CD14-positive monocyte (primary cell): ENCODE measurements around the gene AQP12B. TPM values are rescaled to one million over a fixed set of nuclear protein-coding genes. Genes with fewer than 3 reads are reported as not detected.

ENCODE experiments used
- DNase-seq, 3 donors: peaks; one replicate each; pipeline ENCODE4 v3.0.0-alpha.2; 2011 to 2022
- H2AFZ ChIP-seq: 2 replicates; pipeline ENCODE4 v1.6.0; 2012; ENCODE audit warnings: mild to moderate bottlenecking, low read depth, low read length, inconsistent platforms; ENCODE audit not compliant: insufficient read depth, poor library complexity, severe bottlenecking
- H3K27ac ChIP-seq, 2 donors: 1 replicate in 1 of 2; 2 replicates in 1 of 2; pipeline ENCODE4 v1.5.1; 2012 to 2013; ENCODE audit warnings: low read length in 2 of 2, control low read depth in 1 of 2, inconsistent platforms in 1 of 2, low read depth in 1 of 2, mild to moderate bottlenecking in 1 of 2
- H3K27me3 ChIP-seq, 2 donors: one replicate each; pipeline versions ENCODE4 v1.6.0 to v1.6.1; 2011 to 2013; ENCODE audit warnings: low read length in 2 of 2; ENCODE audit not compliant: control insufficient read depth in 2 of 2, insufficient read depth in 2 of 2
- H3K36me3 ChIP-seq, 2 donors: replicated peaks in 1 of 2; 1 replicate in 1 of 2; 2 replicates in 1 of 2; pipeline versions ENCODE4 v1.5.1 to v1.6.1; 2012 to 2013; ENCODE audit warnings: low read length in 2 of 2, control low read depth in 1 of 2, inconsistent platforms in 1 of 2, mild to moderate bottlenecking in 1 of 2; ENCODE audit not compliant: insufficient read depth in 2 of 2, control insufficient read depth in 1 of 2
- H3K4me1 ChIP-seq, 2 donors: 1 replicate in 1 of 2; 2 replicates in 1 of 2; pipeline versions ENCODE4 v1.5.1 to v1.6.1; 2012 to 2013; ENCODE audit warnings: low read length in 2 of 2, control low read depth in 1 of 2, inconsistent platforms in 1 of 2, mild to moderate bottlenecking in 1 of 2, moderate library complexity in 1 of 2; ENCODE audit not compliant: insufficient read depth in 2 of 2, control insufficient read depth in 1 of 2
- H3K4me2 ChIP-seq: replicated peaks from 2 replicates; pipeline ENCODE3; 2012; ENCODE audit warnings: low read length, moderate library complexity, mild to moderate bottlenecking; ENCODE audit not compliant: poor library complexity, severe bottlenecking; ENCODE audit errors: extremely low read depth
- H3K4me3 ChIP-seq, 3 experiments: fragments of 200-600 bp in 1 of 3; sonication (generic) in 1 of 3; replicated peaks in 1 of 3; 1 replicate in 2 of 3; 2 replicates in 1 of 3; pipeline ENCODE4 v1.5.1; 2011 to 2013; ENCODE audit warnings: low read length in 3 of 3, mild to moderate bottlenecking in 3 of 3, control low read depth in 2 of 3, low read depth in 2 of 3, inconsistent platforms in 1 of 3, moderate library complexity in 1 of 3
- H3K79me2 ChIP-seq: 2 replicates; pipeline ENCODE4 v1.6.0; 2012; ENCODE audit warnings: mild to moderate bottlenecking, control low read depth, inconsistent platforms, low read length, moderate library complexity; ENCODE audit not compliant: insufficient read depth
- H3K9ac ChIP-seq: 2 replicates; pipeline ENCODE4 v1.6.0; 2017; ENCODE audit warnings: low read length, mild to moderate bottlenecking; ENCODE audit not compliant: insufficient read depth, poor library complexity, severe bottlenecking
- H3K9me3 ChIP-seq, 2 donors: replicated peaks in 1 of 2; 1 replicate in 1 of 2; 2 replicates in 1 of 2; pipeline versions ENCODE4 v1.5.1 to v1.6.1; 2012 to 2013; ENCODE audit warnings: low read length in 2 of 2, control low read depth in 1 of 2; ENCODE audit not compliant: control insufficient read depth in 1 of 2, insufficient read depth in 1 of 2
- H4K20me1 ChIP-seq: 2 replicates; pipeline ENCODE4 v1.6.0; 2012; ENCODE audit warnings: mild to moderate bottlenecking, low read length, control low read depth, moderate library complexity; ENCODE audit not compliant: insufficient read depth
- H3K27ac Mint-ChIP-seq, 7 donors: one replicate each; pipeline ENCODE4 v1.8.0; 2020; ENCODE audit warnings: mild to moderate bottlenecking in 7 of 7, mixed read lengths in 7 of 7, moderate library complexity in 6 of 7, inconsistent platforms in 2 of 7
- H3K27me3 Mint-ChIP-seq, 3 donors: one replicate each; pipeline ENCODE4 v1.8.0; 2021 to 2022; ENCODE audit warnings: low read depth in 3 of 3, mild to moderate bottlenecking in 3 of 3, mixed read lengths in 3 of 3, moderate library complexity in 3 of 3, inconsistent platforms in 1 of 3
- H3K36me3 Mint-ChIP-seq, 2 donors: one replicate each; pipeline ENCODE4 v1.8.0; 2020; ENCODE audit warnings: mixed read lengths in 2 of 2, inconsistent platforms in 1 of 2, mild to moderate bottlenecking in 1 of 2
- H3K4me1 Mint-ChIP-seq: one replicate; pipeline ENCODE4 v1.8.0; 2020; ENCODE audit warnings: mild to moderate bottlenecking, mixed read lengths
- H3K4me3 Mint-ChIP-seq, 2 donors: one replicate each; pipeline ENCODE4 v1.8.0; 2020; ENCODE audit warnings: mild to moderate bottlenecking in 2 of 2, mixed read lengths in 2 of 2, moderate library complexity in 1 of 2
- H3K9me3 Mint-ChIP-seq, 7 donors: one replicate each; pipeline ENCODE4 v1.8.0; 2020 to 2022; ENCODE audit warnings: mixed read lengths in 7 of 7, mild to moderate bottlenecking in 6 of 7, moderate library complexity in 6 of 7, inconsistent platforms in 2 of 7
- WGBS: methylation state at CpG from one replicate; pipeline ENCODE4 v1.1.5; 2013; ENCODE audit warnings: missing lambda C conversion rate; ENCODE audit not compliant: insufficient coverage; 5-methylcytosine and 5-hydroxymethylcytosine counted together
- intact Hi-C, 2 donors: fragments of 100-400 bp; cut with micrococcal nuclease; formaldehyde crosslinking; loops; one replicate each; pipeline versions ENCODE4 v1.15.0 to v1.15.1; 2023
- polyA plus RNA-seq, 3 donors: library from polyadenylated mRNA; depleted of rRNA in 1 of 3; unstranded in 2 of 3; stranded (reverse) in 1 of 3; fragments of 300-500 nt in 2 of 3; fragments of >200 nt in 1 of 3; fragmentation: Illumina TruSeq in 2 of 3; gene quantifications; 1 replicate in 2 of 3; 2 replicates in 1 of 3; pipeline ENCODE4 v1.2.3, GENCODE V29; 2012 to 2021
- TF ChIP-seq, protein P1 (sequence below): fragments of 200-600 bp; IDR thresholded peaks from one replicate; pipeline ENCODE4 v1.8.0; 2022; ENCODE audit warnings: antibody characterized with exemption, mild to moderate bottlenecking

The AQP12B gene
- polyA plus RNA-seq, 3 donors: not detected

DNA sequence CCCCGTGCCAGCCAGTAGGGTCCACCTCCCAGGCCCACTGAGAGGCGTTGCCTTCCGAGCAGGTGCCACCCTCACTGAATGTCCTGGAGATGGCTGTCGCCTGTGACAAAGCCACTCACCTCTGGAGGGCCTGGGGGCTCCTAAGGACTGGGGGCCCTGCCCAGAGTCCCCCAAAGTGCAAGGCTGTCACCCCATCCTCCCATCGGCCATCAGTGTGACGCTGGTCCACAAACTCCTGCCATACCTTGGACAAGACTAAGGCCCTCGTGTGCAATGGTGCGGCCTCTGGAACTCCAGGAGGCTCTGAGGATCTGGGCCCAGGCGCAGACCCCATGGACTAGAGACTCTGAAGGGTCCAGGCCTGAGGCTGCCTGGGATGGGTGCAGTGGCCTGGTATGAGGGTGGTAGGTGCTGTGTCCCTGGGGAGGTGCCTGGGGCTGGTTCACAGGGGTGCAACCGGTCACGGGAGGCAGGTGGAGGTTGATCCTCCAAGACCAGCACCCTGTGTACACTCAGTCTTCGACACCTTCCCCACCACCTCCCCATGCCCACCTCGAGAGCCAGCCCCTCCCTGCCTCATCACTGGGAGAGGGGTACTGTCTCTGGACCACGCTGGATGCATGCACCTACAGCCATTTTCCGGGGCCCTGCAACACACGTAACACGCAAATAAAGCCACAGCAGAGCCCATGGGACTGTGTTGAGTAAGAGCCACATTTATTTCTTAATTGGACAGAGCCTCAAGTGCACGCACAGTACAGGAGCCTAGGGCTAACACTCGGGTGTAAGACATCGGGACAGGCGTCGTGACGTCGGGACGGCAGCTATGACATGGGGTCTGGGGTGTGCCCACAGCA lies 30.6 kb upstream of the AQP12B start:
- intact Hi-C loops: no loop called here
- no peaks in the 10 kb centered on the region for H3K4me1 Mint-ChIP-seq
- H2AFZ ChIP-seq: no peak overlapping the region
- no peaks in the 10 kb centered on the region for H3K27me3 ChIP-seq
- no peak overlapping the region for H3K9ac ChIP-seq
- no peak overlapping the region for H3K4me3 ChIP-seq
- no peak overlapping the region for H3K4me3 Mint-ChIP-seq
- H3K36me3 Mint-ChIP-seq: no peaks in the 10 kb centered on the region
- H3K4me1 ChIP-seq: no peaks in the 10 kb centered on the region
- no peak for DNase-seq
- 92% methylated on average over 22 of the region's 25 CpGs for WGBS
- H3K27me3 Mint-ChIP-seq: peaks cover 2 to 8% (median 2%) of the 10 kb centered on the region in 3 donors
- H3K9me3 Mint-ChIP-seq: no peaks in the 10 kb centered on the region
- no peaks in the 10 kb centered on the region for H3K79me2 ChIP-seq
- H4K20me1 ChIP-seq: no peaks in the 10 kb centered on the region
- H3K4me2 ChIP-seq: no peak overlapping the region
- TF ChIP-seq, protein P1, sequence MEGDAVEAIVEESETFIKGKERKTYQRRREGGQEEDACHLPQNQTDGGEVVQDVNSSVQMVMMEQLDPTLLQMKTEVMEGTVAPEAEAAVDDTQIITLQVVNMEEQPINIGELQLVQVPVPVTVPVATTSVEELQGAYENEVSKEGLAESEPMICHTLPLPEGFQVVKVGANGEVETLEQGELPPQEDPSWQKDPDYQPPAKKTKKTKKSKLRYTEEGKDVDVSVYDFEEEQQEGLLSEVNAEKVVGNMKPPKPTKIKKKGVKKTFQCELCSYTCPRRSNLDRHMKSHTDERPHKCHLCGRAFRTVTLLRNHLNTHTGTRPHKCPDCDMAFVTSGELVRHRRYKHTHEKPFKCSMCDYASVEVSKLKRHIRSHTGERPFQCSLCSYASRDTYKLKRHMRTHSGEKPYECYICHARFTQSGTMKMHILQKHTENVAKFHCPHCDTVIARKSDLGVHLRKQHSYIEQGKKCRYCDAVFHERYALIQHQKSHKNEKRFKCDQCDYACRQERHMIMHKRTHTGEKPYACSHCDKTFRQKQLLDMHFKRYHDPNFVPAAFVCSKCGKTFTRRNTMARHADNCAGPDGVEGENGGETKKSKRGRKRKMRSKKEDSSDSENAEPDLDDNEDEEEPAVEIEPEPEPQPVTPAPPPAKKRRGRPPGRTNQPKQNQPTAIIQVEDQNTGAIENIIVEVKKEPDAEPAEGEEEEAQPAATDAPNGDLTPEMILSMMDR: no peak
- no peaks in the 10 kb centered on the region for H3K36me3 ChIP-seq
- no peak overlapping the region for H3K27ac Mint-ChIP-seq
- no peaks in the 10 kb centered on the region for H3K9me3 ChIP-seq
- H3K27ac ChIP-seq: no peak overlapping the region

- H3K9me3 Mint-ChIP-seq: no peaks in the 10 kb centered on the region
- 100% methylated on average over 9 of the region's 9 CpGs for WGBS
- no peak for DNase-seq
These were observed 29.4 kb upstream of the AQP12B start for GRCh38 chr2:240712121-240712520.

More at GRCh38 chr2:240712121-240712520, 29.4 kb upstream of the AQP12B start:
- Mint-ChIP-seq H3K36me3 (no peaks in the 10 kb centered on the region), H3K27me3 (peaks cover 2 to 8% (median 3%) of the 10 kb centered on the region in 3 donors), H3K27ac (no peak overlapping the region), H3K4me3 (no peak overlapping the region), H3K4me1 (peaks cover 2% of the 10 kb centered on the region)
- H2AFZ ChIP-seq: no peak overlapping the region
- no peak overlapping the region for H3K27ac ChIP-seq
- no peaks in the 10 kb centered on the region for H3K27me3 ChIP-seq
- no peak overlapping the region for H3K4me3 ChIP-seq
- H3K4me2 ChIP-seq: no peak overlapping the region
- intact Hi-C loops: no loop called here
- TF ChIP-seq, protein P1: no peak
- no peaks in the 10 kb centered on the region for H3K9me3 ChIP-seq
- H3K4me1 ChIP-seq: no peaks in the 10 kb centered on the region
- no peaks in the 10 kb centered on the region for H3K79me2 ChIP-seq
- no peaks in the 10 kb centered on the region for H3K36me3 ChIP-seq
- no peak overlapping the region for H3K9ac ChIP-seq
- H4K20me1 ChIP-seq: no peaks in the 10 kb centered on the region
